ENCODE results near the gene GPRIN1. TPM values are rescaled to one million over a fixed set of nuclear protein-coding genes. Genes with fewer than 3 reads are reported as not detected.

The GPRIN1 gene
- 1 to 10 TPM; 1.4 to 1.5 TPM for total RNA-seq

- H3K27ac Mint-ChIP-seq, result peak within 1 kb of the TSS; percentile 63
- H3K4me1 Mint-ChIP-seq (ENCODE audit: low read depth), result peaks cover 7% of the 10 kb centered on the region
- CTCF ChIA-PET, result no interaction called here
These were observed at the start of gene GPRIN1 for GRCh38 chr5:176609724-176610434. GPRIN1 (minus strand) TSS chr5:176610156; CDS start chr5:176599834, 10,322 bp downstream.

GRCh38 chr5:176659512-176659839 is 49.5 kb upstream of the GPRIN1 start:
- Mint-ChIP-seq H3K27ac (peak overlapping the region; percentile 21), H3K27me3 (ENCODE audit: low read depth) (no peaks in the 10 kb centered on the region), H3K4me1 (ENCODE audit: low read depth) (peaks cover 29% of the 10 kb centered on the region), H3K4me3 (no peak overlapping the region), H3K36me3 (ENCODE audit: low read depth) (peaks cover 2% of the 10 kb centered on the region), H3K9me3 (no peaks in the 10 kb centered on the region)
- no peak for DNase-seq
- intact Hi-C loops (cut with micrococcal nuclease), result loop anchor here (5.0 kb wide), 2 partner anchors 153 to 243 kb away; partner anchors contain the start of gene UNC5A
- CTCF ChIA-PET, result interaction anchor here (0.6 to 4.6 kb wide), 20 partner anchors 8 to 611 kb away, joined by 3 to 69 read pairs (median 4); partner anchors contain the start of genes FGFR4 and TSPAN17

More at GRCh38 chr5:176609724-176610434, at the start of gene GPRIN1:
- peak; percentile 61 for DNase-seq
- no peaks in the 10 kb centered on the region for H3K36me3 Mint-ChIP-seq (ENCODE audit: low read depth)
- peaks cover 24% of the 10 kb centered on the region for H3K27me3 Mint-ChIP-seq (ENCODE audit: low read depth)
- no peaks in the 10 kb centered on the region for H3K9me3 Mint-ChIP-seq
- intact Hi-C loops (cut with micrococcal nuclease), result no loop called here
- peak within 1 kb of the TSS; percentile 89 for H3K4me3 Mint-ChIP-seq

- DNase-seq, result peak; percentile 42
- H3K36me3 Mint-ChIP-seq (ENCODE audit: low read depth), result peaks cover 2% of the 10 kb centered on the region
- no peaks in the 10 kb centered on the region for H3K27me3 Mint-ChIP-seq (ENCODE audit: low read depth)
- H3K27ac Mint-ChIP-seq, result peak overlapping the region; percentile 21
- H3K9me3 Mint-ChIP-seq, result no peaks in the 10 kb centered on the region
- H3K4me1 Mint-ChIP-seq (ENCODE audit: low read depth), result peaks cover 34% of the 10 kb centered on the region
- H3K4me3 Mint-ChIP-seq, result peak overlapping the region; percentile 28
- CTCF ChIA-PET, result interaction anchor here (0.6 to 4.6 kb wide), 16 partner anchors 9 to 361 kb away, joined by 3 to 69 read pairs (median 4); partner anchors contain the start of gene TSPAN17
- intact Hi-C loops (cut with micrococcal nuclease), result loop anchor here (1.0 to 5.0 kb wide), 3 partner anchors 153 to 453 kb away; partner anchors contain the start of gene UNC5A
These were observed 49.0 kb upstream of the GPRIN1 start for GRCh38 chr5:176658817-176659511.

- H3K4me1 Mint-ChIP-seq (ENCODE audit: low read depth), result peaks cover 41% of the 10 kb centered on the region
- DNase-seq, result peak; percentile 81
- CTCF ChIA-PET, result interaction anchor here (0.6 to 4.6 kb wide), 25 partner anchors 8 to 456 kb away, joined by 3 to 69 read pairs (median 4); partner anchors contain the start of gene TSPAN17
- intact Hi-C loops (cut with micrococcal nuclease), result loop anchor here (1.0 to 5.0 kb wide), 3 partner anchors 154 to 454 kb away; partner anchors contain the start of gene UNC5A
- no peaks in the 10 kb centered on the region for H3K27me3 Mint-ChIP-seq (ENCODE audit: low read depth)
- H3K27ac Mint-ChIP-seq, result no peak overlapping the region
- H3K36me3 Mint-ChIP-seq (ENCODE audit: low read depth), result peaks cover 7% of the 10 kb centered on the region
- H3K9me3 Mint-ChIP-seq, result no peaks in the 10 kb centered on the region
- no peak overlapping the region for H3K4me3 Mint-ChIP-seq
These were observed 48.1 kb upstream of the GPRIN1 start for GRCh38 chr5:176658007-176658599.

GRCh38 chr5:176656467-176656990 is 46.6 kb upstream of the GPRIN1 start:
- Mint-ChIP-seq H3K4me1 (ENCODE audit: low read depth) (peaks cover 56% of the 10 kb centered on the region), H3K27me3 (ENCODE audit: low read depth) (no peaks in the 10 kb centered on the region), H3K4me3 (no peak overlapping the region), H3K36me3 (ENCODE audit: low read depth) (peaks cover 7% of the 10 kb centered on the region), H3K27ac (no peak overlapping the region), H3K9me3 (no peaks in the 10 kb centered on the region)
- intact Hi-C loops (cut with micrococcal nuclease), result loop anchor here (5.0 kb wide), 2 partner anchors 156 to 246 kb away; partner anchors contain the start of gene UNC5A
- CTCF ChIA-PET, result interaction anchor here (1.6 to 4.6 kb wide), 2 partner anchors 7 to 9 kb away, joined by 3 to 69 read pairs; partner anchors contain the start of gene TSPAN17
- DNase-seq, result no peak

GRCh38 chr5:176654856-176655255 is 44.9 kb upstream of the GPRIN1 start:
- Mint-ChIP-seq H3K27ac (no peak overlapping the region), H3K36me3 (ENCODE audit: low read depth) (peaks cover 7% of the 10 kb centered on the region)

GRCh38 chr5:176653401-176654385 is 43.7 kb upstream of the GPRIN1 start:
- Mint-ChIP-seq H3K4me1 (ENCODE audit: low read depth) (peaks cover 60% of the 10 kb centered on the region), H3K4me3 (no peak overlapping the region), H3K27me3 (ENCODE audit: low read depth) (no peaks in the 10 kb centered on the region), H3K27ac (peak overlapping the region; percentile 8), H3K9me3 (no peaks in the 10 kb centered on the region), H3K36me3 (ENCODE audit: low read depth) (peaks cover 7% of the 10 kb centered on the region)
- peak; percentile 73 for DNase-seq
- CTCF ChIA-PET, result interaction anchor here (0.5 to 0.6 kb wide), 2 partner anchors 22 to 71 kb away, joined by 3 read pairs; no protein-coding TSS in a partner anchor
- intact Hi-C loops (cut with micrococcal nuclease), result no loop called here

More at GRCh38 chr5:176654856-176655255, 44.9 kb upstream of the GPRIN1 start:
- intact Hi-C loops (cut with micrococcal nuclease), result loop anchor here (5.0 kb wide), 2 partner anchors 157 to 247 kb away; partner anchors contain the start of gene UNC5A
- CTCF ChIA-PET, result interaction anchor here (0.6 kb wide), 1 partner anchor 335 kb away, joined by 6 read pairs; no protein-coding TSS in a partner anchor
- H3K4me3 Mint-ChIP-seq, result no peak overlapping the region
- peaks cover 61% of the 10 kb centered on the region for H3K4me1 Mint-ChIP-seq (ENCODE audit: low read depth)
- DNase-seq, result no peak
- H3K27me3 Mint-ChIP-seq (ENCODE audit: low read depth), result no peaks in the 10 kb centered on the region
- no peaks in the 10 kb centered on the region for H3K9me3 Mint-ChIP-seq

- Mint-ChIP-seq H3K27me3 (ENCODE audit: low read depth) (no peaks in the 10 kb centered on the region), H3K36me3 (ENCODE audit: low read depth) (peaks cover 7% of the 10 kb centered on the region), H3K4me3 (no peak overlapping the region), H3K4me1 (ENCODE audit: low read depth) (peaks cover 58% of the 10 kb centered on the region), H3K27ac (no peak overlapping the region), H3K9me3 (no peaks in the 10 kb centered on the region)
- no peak for DNase-seq
- CTCF ChIA-PET, result interaction anchor here (7.0 kb wide), 1 partner anchor 7 kb away, joined by 69 read pairs; no protein-coding TSS in a partner anchor
- intact Hi-C loops (cut with micrococcal nuclease), result no loop called here
These were observed 42.2 kb upstream of the GPRIN1 start for GRCh38 chr5:176652136-176652535.

- DNase-seq, result no peak
- intact Hi-C loops (cut with micrococcal nuclease), result no loop called here
- Mint-ChIP-seq H3K27me3 (ENCODE audit: low read depth) (no peaks in the 10 kb centered on the region), H3K4me3 (no peak overlapping the region), H3K36me3 (ENCODE audit: low read depth) (peaks cover 7% of the 10 kb centered on the region), H3K4me1 (ENCODE audit: low read depth) (peaks cover 63% of the 10 kb centered on the region), H3K9me3 (no peaks in the 10 kb centered on the region), H3K27ac (no peak overlapping the region)
- CTCF ChIA-PET, result interaction anchor here (0.8 to 7.0 kb wide), 2 partner anchors 8 to 17 kb away, joined by 3 to 69 read pairs; no protein-coding TSS in a partner anchor
These were observed 41.6 kb upstream of the GPRIN1 start for GRCh38 chr5:176651472-176651980.

- H3K36me3 Mint-ChIP-seq (ENCODE audit: low read depth), result peaks cover 7% of the 10 kb centered on the region
- H3K4me1 Mint-ChIP-seq (ENCODE audit: low read depth), result peaks cover 69% of the 10 kb centered on the region
- DNase-seq, result no peak
- H3K27ac Mint-ChIP-seq, result no peak overlapping the region
- intact Hi-C loops (cut with micrococcal nuclease), result no loop called here
- CTCF ChIA-PET, result interaction anchor here (0.8 to 7.0 kb wide), 2 partner anchors 9 to 16 kb away, joined by 3 to 69 read pairs; no protein-coding TSS in a partner anchor
- no peak overlapping the region for H3K4me3 Mint-ChIP-seq
- no peaks in the 10 kb centered on the region for H3K9me3 Mint-ChIP-seq
- H3K27me3 Mint-ChIP-seq (ENCODE audit: low read depth), result no peaks in the 10 kb centered on the region
These were observed 40.5 kb upstream of the GPRIN1 start for GRCh38 chr5:176650354-176650884.

Measured in activated naive CD4-positive, alpha-beta T cell treated with anti-CD3 and anti-CD28 coated beads for 36 hours (primary cell).